Activated CD8-positive, alpha-beta T cell treated with anti-CD3 and anti-CD28 coated beads, Interleukin-2, amount 10 ng/mL, durations not matched to agents 7 days and 5 days (primary cell): ENCODE data around the gene COL4A6. TPM values are rescaled to one million over a fixed set of nuclear protein-coding genes. Genes with fewer than 3 reads are reported as not detected.

Experiments
- ATAC-seq: fragments of 150-1000 bp; cut with Tn5 transposase; one replicate; pipeline ENCODE4 v1.10.0; 2021; ENCODE audit warnings: moderate library complexity
- CTCF ChIA-PET: fragments of 350-600 bp; sonication (Branson Sonifier 250); formaldehyde crosslinking; loops from one replicate; lab custom pipeline; 2021; ENCODE audit warnings: antibody characterized with exemption; lab: Charles Lee
- POLR2A ChIA-PET: fragments of 350-600 bp; sonication (Branson Sonifier 250); formaldehyde crosslinking; loops from one replicate; lab custom pipeline; 2021; ENCODE audit warnings: antibody characterized with exemption; lab: Charles Lee
- DNase-seq: peaks from one replicate; pipeline ENCODE4 v3.0.0-alpha.2; 2020
- H3K27ac Mint-ChIP-seq: one replicate; pipeline ENCODE4 v1.8.0; 2021; ENCODE audit warnings: mild to moderate bottlenecking, mixed read lengths
- H3K27me3 Mint-ChIP-seq: one replicate; pipeline ENCODE4 v1.8.0; 2021; ENCODE audit warnings: low read depth, mixed read lengths
- H3K36me3 Mint-ChIP-seq: one replicate; pipeline ENCODE4 v1.8.0; 2021; ENCODE audit warnings: low read depth, mixed read lengths
- H3K4me1 Mint-ChIP-seq: one replicate; pipeline ENCODE4 v1.8.0; 2021; ENCODE audit warnings: low read depth, mixed read lengths
- H3K4me3 Mint-ChIP-seq: one replicate; pipeline ENCODE4 v1.8.0; 2021; ENCODE audit warnings: mild to moderate bottlenecking, mixed read lengths
- H3K9me3 Mint-ChIP-seq: one replicate; pipeline ENCODE4 v1.8.0; 2022; ENCODE audit warnings: mixed read lengths; ENCODE audit not compliant: insufficient read depth
- total RNA-seq, 2 experiments: library from RNA; stranded (reverse); gene quantifications; one replicate each; pipeline ENCODE4 v1.2.3, GENCODE V29; 2021

Gene COL4A6
- total RNA-seq, 2 experiments from 2014 or later = not detected

GRCh38 chrX:108439426-108439942 lies 1.3 kb upstream of the COL4A6 start, which contains the start of gene COL4A5:
Gene COL4A5 (plus strand): TSS chrX:108439838. CDS start chrX:108440126, 288 bp downstream.
- DNase-seq (no peak), ATAC-seq (no peak)
- Mint-ChIP-seq H3K27ac (no peak within 1 kb of the TSS), H3K4me3 (peak within 1 kb of the TSS; percentile 52), H3K4me1 (peaks cover 4% of the 10 kb centered on the region), H3K27me3 (peaks cover 26% of the 10 kb centered on the region), H3K36me3 (no peaks in the 10 kb centered on the region), H3K9me3 (no peaks in the 10 kb centered on the region)
- CTCF ChIA-PET = no interaction called here
- POLR2A ChIA-PET = no interaction called here

- no peak overlapping the region for H3K27ac Mint-ChIP-seq
- ChIA-PET POLR2A (no interaction called here), CTCF (no interaction called here)
- H3K36me3 Mint-ChIP-seq = no peaks in the 10 kb centered on the region
- no peak overlapping the region for H3K4me3 Mint-ChIP-seq
- peaks cover 26% of the 10 kb centered on the region for H3K27me3 Mint-ChIP-seq
- no peak for DNase-seq
- ATAC-seq = no peak
- H3K4me1 Mint-ChIP-seq = peaks cover 4% of the 10 kb centered on the region
- H3K9me3 Mint-ChIP-seq = no peaks in the 10 kb centered on the region
These were observed 693 bp downstream of the COL4A6 start for GRCh38 chrX:108437349-108438109.

- CTCF ChIA-PET = no interaction called here
- POLR2A ChIA-PET = no interaction called here
- peaks cover 4% of the 10 kb centered on the region for H3K4me1 Mint-ChIP-seq
- H3K36me3 Mint-ChIP-seq = no peaks in the 10 kb centered on the region
- H3K4me3 Mint-ChIP-seq = no peak overlapping the region
- H3K27ac Mint-ChIP-seq = no peak overlapping the region
- no peak for ATAC-seq
- peaks cover 21% of the 10 kb centered on the region for H3K27me3 Mint-ChIP-seq
- DNase-seq = no peak
- no peaks in the 10 kb centered on the region for H3K9me3 Mint-ChIP-seq
These were observed 3.0 kb downstream of the COL4A6 start for GRCh38 chrX:108435261-108435660.

DNA sequence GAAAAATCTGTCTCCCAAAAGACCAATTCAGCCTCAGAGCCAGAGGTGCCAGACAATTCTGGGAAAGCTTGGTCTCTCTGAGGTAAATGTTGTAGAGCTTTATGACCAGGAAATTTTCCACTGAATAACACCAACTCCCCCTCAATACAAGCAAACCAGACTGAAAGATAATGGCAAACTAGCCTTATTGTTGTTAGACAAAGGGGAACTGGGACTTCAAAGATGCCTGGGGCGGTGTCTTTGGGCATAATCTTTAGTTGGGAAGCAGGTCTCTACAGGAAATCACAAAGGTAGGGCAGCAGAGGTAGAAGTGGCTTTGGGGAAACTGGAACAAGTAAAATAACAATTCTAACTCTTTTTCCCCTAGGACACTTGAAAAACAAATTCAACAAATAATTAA lies 12.0 kb downstream of the COL4A6 start:
- ATAC-seq (no peak), DNase-seq (no peak)
- ChIA-PET CTCF (no interaction called here), POLR2A (no interaction called here)
- H3K36me3 Mint-ChIP-seq = no peaks in the 10 kb centered on the region
- no peak overlapping the region for H3K27ac Mint-ChIP-seq
- no peaks in the 10 kb centered on the region for H3K4me1 Mint-ChIP-seq
- no peak overlapping the region for H3K4me3 Mint-ChIP-seq
- no peaks in the 10 kb centered on the region for H3K9me3 Mint-ChIP-seq
- H3K27me3 Mint-ChIP-seq = no peaks in the 10 kb centered on the region

DNA sequence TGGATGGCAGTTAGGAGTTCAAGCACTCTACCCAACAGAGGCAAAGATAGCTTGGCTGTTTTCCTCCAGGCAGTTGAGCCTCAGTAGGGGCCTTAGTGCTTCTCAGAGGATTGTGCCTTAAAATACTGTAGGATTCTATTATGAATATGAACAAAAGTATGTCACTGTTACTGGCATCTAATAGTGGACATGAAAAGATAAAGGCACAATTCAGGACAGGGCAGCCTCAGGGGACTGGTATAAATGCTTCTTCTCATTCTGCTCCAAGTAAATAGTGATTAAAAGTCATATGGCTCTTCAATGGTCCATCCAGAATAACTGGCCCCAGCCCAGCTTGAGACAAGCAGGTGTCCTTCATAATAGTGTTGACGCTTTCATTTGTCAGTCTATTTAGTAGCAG lies 17.7 kb downstream of the COL4A6 start:
- no peaks in the 10 kb centered on the region for H3K4me1 Mint-ChIP-seq
- no peaks in the 10 kb centered on the region for H3K27me3 Mint-ChIP-seq
- ChIA-PET CTCF (no interaction called here), POLR2A (no interaction called here)
- H3K9me3 Mint-ChIP-seq = no peaks in the 10 kb centered on the region
- DNase-seq (no peak), ATAC-seq (no peak)
- no peak overlapping the region for H3K4me3 Mint-ChIP-seq
- H3K27ac Mint-ChIP-seq = no peak overlapping the region
- no peaks in the 10 kb centered on the region for H3K36me3 Mint-ChIP-seq

DNA sequence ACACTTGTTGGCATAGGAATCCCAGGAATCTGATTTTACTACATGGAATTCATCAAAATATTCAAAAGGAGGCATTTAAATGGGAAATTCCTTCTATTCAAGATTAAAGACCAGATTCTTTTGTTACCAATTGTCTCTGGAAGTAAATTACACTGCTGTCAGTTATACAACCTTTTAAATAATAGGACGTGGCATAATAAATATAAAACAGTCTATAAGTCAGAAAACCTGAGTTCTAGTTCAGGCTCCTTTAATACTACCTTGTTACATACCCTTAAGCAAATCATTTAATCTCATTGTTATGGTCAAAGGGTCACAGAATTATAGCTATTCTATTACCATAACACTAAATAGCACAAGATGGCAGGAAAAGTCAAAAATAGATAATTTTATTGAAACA lies 18.8 kb downstream of the COL4A6 start:
- Mint-ChIP-seq H3K4me3 (no peak overlapping the region), H3K4me1 (no peaks in the 10 kb centered on the region), H3K36me3 (no peaks in the 10 kb centered on the region), H3K27me3 (no peaks in the 10 kb centered on the region), H3K27ac (no peak overlapping the region), H3K9me3 (no peaks in the 10 kb centered on the region)
- ChIA-PET CTCF (no interaction called here), POLR2A (no interaction called here)
- ATAC-seq = no peak
- DNase-seq = no peak

DNA sequence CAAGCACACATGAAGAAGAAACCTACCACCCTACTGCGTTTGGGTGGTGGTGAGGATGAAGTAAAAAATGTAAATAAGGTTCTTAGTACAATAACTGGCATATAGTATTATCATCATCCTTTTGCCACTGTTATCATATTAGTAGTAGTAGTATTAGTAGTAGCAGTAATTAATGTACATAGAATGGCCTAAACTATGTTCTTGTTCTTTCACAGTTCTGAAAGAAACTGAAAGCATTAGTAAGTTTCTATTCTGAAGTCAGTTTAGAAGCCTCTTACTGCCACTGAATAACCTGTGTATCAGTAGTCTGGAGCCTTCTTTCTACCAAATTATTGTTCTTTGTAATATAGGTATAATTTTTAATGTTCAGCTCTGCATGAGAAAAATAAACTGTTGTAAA lies 21.0 kb downstream of the COL4A6 start:
- Mint-ChIP-seq H3K4me3 (no peak overlapping the region), H3K27me3 (no peaks in the 10 kb centered on the region), H3K4me1 (no peaks in the 10 kb centered on the region), H3K36me3 (no peaks in the 10 kb centered on the region), H3K27ac (no peak overlapping the region), H3K9me3 (no peaks in the 10 kb centered on the region)
- DNase-seq = no peak
- ChIA-PET CTCF (no interaction called here), POLR2A (no interaction called here)
- ATAC-seq = no peak

GRCh38 chrX:108415891-108416290 lies 22.3 kb downstream of the COL4A6 start:
- H3K9me3 Mint-ChIP-seq = no peaks in the 10 kb centered on the region
- H3K4me3 Mint-ChIP-seq = no peak overlapping the region
- no peak for ATAC-seq

DNA sequence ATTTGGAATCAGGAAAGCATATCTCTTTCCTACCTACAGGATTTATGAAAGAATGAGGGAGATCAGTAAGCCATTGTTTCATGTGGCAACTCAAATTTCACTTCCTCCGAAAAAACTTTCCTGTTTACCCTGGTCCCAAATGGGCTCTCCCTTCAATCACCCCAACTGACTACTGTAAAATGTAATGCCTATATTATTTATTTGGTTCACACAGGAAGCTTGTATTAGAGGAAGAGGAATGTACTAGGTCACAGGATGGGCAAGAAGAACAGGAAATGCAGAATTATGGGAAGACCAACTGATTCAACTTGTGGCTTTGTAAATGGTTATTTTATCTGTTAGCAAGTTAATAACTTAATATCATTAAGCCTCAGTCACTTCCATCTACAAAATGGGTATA lies 23.1 kb downstream of the COL4A6 start:
- ChIA-PET CTCF (no interaction called here), POLR2A (no interaction called here)
- DNase-seq (no peak), ATAC-seq (no peak)
- no peaks in the 10 kb centered on the region for H3K4me1 Mint-ChIP-seq
- H3K36me3 Mint-ChIP-seq = no peaks in the 10 kb centered on the region
- H3K4me3 Mint-ChIP-seq = no peak overlapping the region
- no peak overlapping the region for H3K27ac Mint-ChIP-seq
- no peaks in the 10 kb centered on the region for H3K27me3 Mint-ChIP-seq
- H3K9me3 Mint-ChIP-seq = no peaks in the 10 kb centered on the region

More at GRCh38 chrX:108415891-108416290, 22.3 kb downstream of the COL4A6 start:
- no peak overlapping the region for H3K27ac Mint-ChIP-seq
- H3K4me1 Mint-ChIP-seq = no peaks in the 10 kb centered on the region
- CTCF ChIA-PET = no interaction called here
- H3K27me3 Mint-ChIP-seq = no peaks in the 10 kb centered on the region
- no peaks in the 10 kb centered on the region for H3K36me3 Mint-ChIP-seq
- POLR2A ChIA-PET = no interaction called here
- no peak for DNase-seq

GRCh38 chrX:108412783-108413182 lies 25.4 kb downstream of the COL4A6 start:
- Mint-ChIP-seq H3K27ac (no peak overlapping the region), H3K36me3 (no peaks in the 10 kb centered on the region), H3K27me3 (no peaks in the 10 kb centered on the region), H3K4me1 (no peaks in the 10 kb centered on the region), H3K9me3 (no peaks in the 10 kb centered on the region), H3K4me3 (no peak overlapping the region)
- ATAC-seq = no peak
- ChIA-PET POLR2A (no interaction called here), CTCF (no interaction called here)
- no peak for DNase-seq

GRCh38 chrX:108399418-108400165 lies 38.6 kb downstream of the COL4A6 start:
- H3K4me1 Mint-ChIP-seq = no peaks in the 10 kb centered on the region
- POLR2A ChIA-PET = no interaction called here

GRCh38 chrX:108397627-108398391 lies 40.4 kb downstream of the COL4A6 start:
- DNase-seq (no peak), ATAC-seq (no peak)
- no peaks in the 10 kb centered on the region for H3K4me1 Mint-ChIP-seq
- no peaks in the 10 kb centered on the region for H3K9me3 Mint-ChIP-seq
- ChIA-PET CTCF (no interaction called here), POLR2A (no interaction called here)
- H3K36me3 Mint-ChIP-seq = no peaks in the 10 kb centered on the region
- H3K27me3 Mint-ChIP-seq = peaks cover 2% of the 10 kb centered on the region
- no peak overlapping the region for H3K4me3 Mint-ChIP-seq
- H3K27ac Mint-ChIP-seq = no peak overlapping the region

More at GRCh38 chrX:108399418-108400165, 38.6 kb downstream of the COL4A6 start:
- peaks cover 2% of the 10 kb centered on the region for H3K27me3 Mint-ChIP-seq
- no peak overlapping the region for H3K27ac Mint-ChIP-seq
- H3K4me3 Mint-ChIP-seq = no peak overlapping the region
- no peak for DNase-seq
- ATAC-seq = no peak
- H3K36me3 Mint-ChIP-seq = no peaks in the 10 kb centered on the region
- H3K9me3 Mint-ChIP-seq = no peaks in the 10 kb centered on the region
- CTCF ChIA-PET = no interaction called here
